HG03520 (cell line): ENCODE measurements around the gene DGKQ.

Source experiments
- ATAC-seq: cut with Tn5 transposase; IDR thresholded peaks from one replicate; pipeline ENCODE4 v1.9.1; 2021; ENCODE audit warnings: mild to moderate bottlenecking, moderate library complexity; ENCODE audit not compliant: unreplicated experiment

DGKQ gene

GRCh38 chr4:996030-996996, 22.9 kb upstream of the DGKQ start:
- ATAC-seq: no peak

- no peak for ATAC-seq
These were observed 22.1 kb upstream of the DGKQ start for GRCh38 chr4:995311-996026.

DNA sequence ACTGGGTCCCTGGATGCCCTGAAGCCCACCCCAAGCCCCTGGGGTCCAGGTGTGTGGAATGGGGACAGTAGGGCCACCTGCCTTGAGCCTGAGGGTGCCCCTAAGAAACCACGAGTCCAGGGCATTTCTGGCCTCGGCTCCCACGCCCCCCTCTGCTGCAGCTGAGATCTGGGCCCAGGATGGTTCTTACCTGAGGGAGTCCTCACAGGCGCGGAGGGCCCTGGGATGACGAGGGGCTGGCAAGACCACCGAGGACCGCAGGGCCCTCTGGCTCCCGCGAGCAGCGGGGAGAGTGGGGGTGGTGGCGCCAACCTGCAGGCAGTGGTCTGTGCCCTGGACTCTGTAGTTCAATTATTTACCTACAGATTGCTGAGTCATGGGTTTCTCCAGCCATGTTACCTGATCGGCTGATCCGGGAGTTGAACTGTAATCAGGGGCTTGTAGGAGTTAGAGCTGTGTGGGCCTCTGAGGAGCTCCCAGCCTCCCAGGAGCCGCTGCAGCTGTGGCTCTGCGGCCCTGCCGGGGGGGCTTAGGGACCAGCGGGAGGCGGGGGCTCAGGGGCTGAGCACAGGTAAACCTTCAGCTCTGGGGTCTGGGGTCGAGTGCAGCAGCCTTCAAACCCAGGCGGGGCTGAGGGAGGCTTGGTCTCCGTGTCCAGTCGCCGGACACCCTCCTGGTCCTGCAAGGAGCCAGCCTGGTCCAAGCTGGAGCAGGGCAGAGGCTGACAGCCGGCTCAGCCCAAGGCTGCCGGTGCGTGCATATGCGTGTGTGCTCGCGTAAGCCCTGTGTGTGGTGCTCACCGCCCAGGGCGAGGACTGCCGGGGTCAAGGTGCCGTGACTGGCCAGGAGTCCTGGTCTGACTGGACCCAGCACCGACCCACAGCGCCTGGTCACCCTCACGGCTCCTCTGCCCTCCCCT, 20.0 kb upstream of the DGKQ start, which contains the start of gene SLC26A1:
TSS of gene SLC26A1 (minus strand) at position 294 of the 919 bp plus-strand sequence. CDS start 1,701 bp downstream, outside the sequence.
- no peak for ATAC-seq

DNA sequence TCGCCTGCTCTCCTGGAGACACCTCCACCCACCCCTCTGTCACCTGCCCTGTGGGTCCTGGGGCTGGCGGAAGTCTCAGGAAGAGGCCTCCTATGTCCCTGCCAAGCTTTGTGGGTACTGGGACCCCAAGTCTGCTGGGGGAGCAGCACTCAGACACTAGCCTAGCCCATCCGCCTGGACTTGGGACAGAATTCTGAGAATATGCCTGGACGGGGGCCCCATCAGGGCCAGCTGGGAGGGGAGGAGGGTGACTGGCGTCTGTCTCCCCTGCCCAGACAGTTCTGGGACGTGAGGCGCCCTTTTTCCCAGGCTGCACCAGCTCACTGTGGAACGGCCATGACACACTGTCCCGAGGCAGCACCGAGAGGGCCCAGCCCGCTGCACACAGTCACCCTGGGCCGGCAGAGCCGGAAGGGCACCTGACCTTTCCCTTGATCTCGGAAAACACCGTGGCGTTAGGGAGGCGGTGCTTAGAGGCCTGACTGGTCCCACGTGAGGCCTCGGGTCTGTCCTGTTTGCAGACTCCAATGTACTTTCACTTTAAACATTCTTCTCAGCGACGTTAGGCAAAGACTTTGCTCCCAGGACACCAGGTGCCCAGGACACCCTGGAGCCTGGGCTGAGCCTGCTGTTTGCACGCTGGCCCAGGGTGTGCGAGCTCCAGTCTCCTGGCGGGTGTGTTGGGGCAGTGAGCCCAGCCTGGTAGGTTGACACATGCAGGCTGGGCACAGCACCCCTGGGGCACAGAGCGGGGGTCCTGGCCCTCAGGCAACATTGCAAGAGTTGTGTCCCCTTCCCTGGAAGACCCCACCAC, 19.1 kb upstream of the DGKQ start:
- ATAC-seq: peak; percentile 68

DNA sequence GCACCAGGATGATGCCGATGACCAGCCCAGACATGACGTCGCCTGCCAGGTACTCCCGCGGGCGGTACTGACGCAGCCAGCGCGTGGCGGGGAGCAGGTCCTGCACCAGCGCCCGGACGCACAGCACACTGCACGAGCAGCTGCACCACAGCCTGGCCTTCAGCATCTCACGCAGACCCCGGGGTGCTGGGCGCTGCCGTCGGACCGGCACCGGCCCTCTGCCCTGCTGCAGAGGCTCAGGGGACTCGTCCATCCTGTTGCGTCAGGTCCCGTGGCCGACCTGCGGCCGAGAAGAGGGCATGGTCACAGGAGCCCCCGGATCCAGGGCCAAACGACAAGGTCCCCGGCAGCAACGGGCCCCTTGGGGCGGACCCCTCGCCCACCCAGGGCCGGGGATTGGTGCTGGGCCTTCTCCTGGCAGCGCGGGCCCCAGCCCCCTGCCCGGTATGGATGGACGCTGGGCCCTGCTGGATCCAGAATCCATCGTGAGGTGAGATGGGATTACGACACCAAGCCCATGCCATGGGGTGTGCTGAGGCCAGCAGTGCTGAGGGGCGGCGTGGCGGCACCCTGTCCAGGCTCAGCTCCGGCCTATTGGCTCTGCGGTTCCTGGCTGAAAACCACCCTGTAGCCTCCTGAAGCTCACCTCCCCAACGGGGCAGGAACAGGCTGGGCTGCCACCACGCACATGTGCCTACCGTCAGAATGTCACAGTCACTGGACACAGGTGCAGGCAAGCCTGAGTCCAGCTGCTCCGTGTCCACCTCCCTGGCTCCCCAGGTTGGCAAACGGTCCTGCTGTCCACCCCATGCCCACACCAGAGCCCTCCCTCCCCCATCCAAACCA, 18.3 kb upstream of the DGKQ start:
- ATAC-seq: no peak

- no peak for ATAC-seq
These were observed 17.5 kb upstream of the DGKQ start for GRCh38 chr4:990746-991367.

- no peak for ATAC-seq
These were observed 16.5 kb upstream of the DGKQ start for GRCh38 chr4:989722-990471.

GRCh38 chr4:988726-989721, 15.7 kb upstream of the DGKQ start:
- ATAC-seq: no peak

- no peak for ATAC-seq
These were observed 14.5 kb upstream of the DGKQ start for GRCh38 chr4:987624-988513.

- peak; percentile 72 for ATAC-seq
These were observed 13.7 kb upstream of the DGKQ start, which contains the start of gene IDUA for GRCh38 chr4:986879-987623. IDUA (plus strand) TSS chr4:987044; CDS start chr4:987085, 41 bp downstream.

- ATAC-seq: peak; percentile 18
These were observed 13.1 kb upstream of the DGKQ start for GRCh38 chr4:986428-986878.

DNA sequence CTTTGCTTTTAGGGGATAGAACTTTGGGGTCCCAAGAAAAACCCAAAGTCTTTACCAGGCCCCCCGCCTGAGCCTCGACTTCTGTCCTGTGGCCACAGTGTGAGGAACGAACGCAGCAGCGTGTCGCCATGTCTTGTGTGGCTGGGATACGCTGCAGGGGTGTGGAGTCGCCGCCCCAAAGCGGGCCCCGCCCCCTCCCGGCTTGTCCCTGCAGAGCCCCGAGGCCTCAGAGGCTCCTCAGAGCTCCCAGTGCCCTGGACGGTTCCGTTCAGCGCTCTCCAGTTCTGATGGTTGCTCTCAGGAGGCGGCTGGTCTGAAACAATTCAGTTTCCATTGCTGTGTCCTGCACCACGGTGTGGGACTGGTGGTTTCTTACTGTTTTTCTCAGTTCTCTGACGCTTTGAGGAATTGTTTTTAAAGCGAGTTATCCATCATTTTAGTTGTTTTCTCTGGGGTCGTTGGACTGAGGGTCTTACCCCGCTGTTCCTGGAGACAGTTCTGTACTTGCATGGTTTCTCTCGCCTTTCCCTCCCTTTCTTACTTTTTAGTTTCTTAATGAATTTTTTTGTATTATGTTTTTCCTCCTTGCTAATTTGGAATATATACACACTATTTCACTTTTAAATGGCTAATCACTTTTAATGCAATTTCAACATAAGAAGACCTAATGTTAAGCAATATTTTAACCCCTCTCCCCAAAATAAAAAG, 11.9 kb upstream of the DGKQ start:
- no peak for ATAC-seq

DNA sequence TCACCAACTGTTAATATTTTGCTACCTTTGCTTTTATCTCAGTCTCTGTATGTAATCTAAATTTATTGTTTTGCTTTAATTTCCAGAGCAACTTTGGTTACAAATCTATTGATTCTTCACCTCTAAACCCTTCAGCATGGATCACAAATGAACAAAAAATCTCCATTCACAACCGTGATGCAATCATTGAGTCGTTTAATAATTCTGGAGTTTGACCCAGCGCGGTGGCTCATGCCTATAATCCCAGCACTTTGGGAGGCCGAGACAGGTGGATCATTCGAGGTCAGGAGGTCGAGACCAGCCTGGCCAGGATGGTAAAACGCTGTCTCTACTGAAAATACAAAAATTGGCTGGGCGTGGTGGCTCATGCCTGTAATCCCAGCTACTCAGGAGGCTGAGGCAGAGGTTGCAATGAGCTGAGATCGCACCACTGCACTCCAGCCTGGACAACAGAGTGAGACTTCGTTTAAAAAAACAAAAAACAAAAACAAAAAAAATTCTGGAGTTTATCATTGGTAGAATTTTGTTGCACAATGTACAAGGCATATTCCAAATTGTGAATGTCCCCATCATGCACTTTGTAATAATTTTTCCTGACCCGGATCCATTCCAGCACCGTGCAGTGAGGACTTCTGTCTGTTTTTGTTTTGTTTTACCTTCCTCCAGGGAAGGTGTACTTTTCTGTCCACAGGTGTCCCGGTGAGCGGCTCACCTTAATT, 11.1 kb upstream of the DGKQ start:
- ATAC-seq: no peak

- no peak for ATAC-seq
These were observed 9.4 kb upstream of the DGKQ start for GRCh38 chr4:982814-983213.
